Activated effector memory CD4-positive, alpha-beta T cell treated with anti-CD3 and anti-CD28 coated beads, Interleukin-2, amount 50 U/mL, for 16 hours (primary cell): ENCODE results near the gene SNTG2.
"Not testable (repeated sequence)": the region's sequence is repeated elsewhere in the genome, so short reads cannot be mapped to it uniquely, and the experiment has no call there.

ENCODE experiments used
- DNase-seq: peaks from one replicate; pipeline ENCODE4 v3.0.0-alpha.2; 2020

SNTG2 gene

DNA sequence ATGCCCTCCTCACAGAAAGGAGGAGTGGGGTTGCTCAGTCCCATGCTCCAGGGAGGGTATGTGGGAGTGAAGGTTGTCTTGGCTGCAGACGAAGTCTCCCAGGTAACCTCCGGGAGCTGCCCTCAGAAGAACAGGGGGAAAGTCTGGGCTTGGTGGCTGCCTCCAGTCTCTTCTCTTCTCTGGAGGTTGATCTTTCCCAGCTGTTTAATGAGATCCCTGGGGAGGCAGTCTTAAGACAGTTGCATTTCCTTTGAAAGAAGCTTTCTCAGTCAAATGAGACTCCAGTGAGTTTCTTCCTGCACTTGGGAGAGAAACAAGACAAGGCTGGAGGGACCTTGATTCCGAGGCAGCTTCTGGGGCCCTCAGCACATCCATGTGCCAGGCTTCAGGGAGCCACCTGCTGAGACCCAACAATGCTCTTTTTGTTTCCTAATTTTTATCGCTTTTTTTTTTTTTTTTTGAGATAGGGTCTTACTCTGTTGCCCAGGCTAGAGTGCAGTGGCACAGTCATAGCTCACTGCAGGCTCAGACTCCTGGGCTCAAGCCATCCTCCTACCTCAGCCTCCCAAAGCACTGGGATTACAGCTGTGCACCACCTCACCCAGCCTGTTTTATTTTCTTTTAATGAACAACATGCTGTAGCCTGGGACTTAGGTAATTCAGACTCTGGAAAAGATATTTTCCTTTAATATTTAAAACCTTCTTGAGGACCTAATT is 390.9 kb downstream of the SNTG2 start:
- no peak for DNase-seq

DNA sequence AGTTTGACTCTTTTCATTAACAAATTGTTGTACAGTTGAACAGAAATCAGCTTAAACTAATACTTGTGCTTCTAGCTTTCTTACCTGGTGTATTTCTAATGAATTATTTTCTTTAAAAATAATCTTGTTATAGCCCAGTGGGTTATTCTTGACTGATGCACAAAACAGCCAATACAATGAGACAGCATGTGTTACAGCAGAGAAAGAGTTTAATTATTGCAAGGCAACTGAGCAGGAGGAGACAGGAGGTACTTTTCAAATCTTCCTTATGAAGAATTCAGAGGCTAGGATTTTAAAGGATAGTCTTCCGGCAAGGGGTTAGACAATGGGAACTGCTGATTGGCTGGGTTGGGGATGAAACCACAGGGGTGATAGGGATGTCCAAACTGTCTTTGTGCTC is 398.1 kb downstream of the SNTG2 start:
- no peak for DNase-seq

DNA sequence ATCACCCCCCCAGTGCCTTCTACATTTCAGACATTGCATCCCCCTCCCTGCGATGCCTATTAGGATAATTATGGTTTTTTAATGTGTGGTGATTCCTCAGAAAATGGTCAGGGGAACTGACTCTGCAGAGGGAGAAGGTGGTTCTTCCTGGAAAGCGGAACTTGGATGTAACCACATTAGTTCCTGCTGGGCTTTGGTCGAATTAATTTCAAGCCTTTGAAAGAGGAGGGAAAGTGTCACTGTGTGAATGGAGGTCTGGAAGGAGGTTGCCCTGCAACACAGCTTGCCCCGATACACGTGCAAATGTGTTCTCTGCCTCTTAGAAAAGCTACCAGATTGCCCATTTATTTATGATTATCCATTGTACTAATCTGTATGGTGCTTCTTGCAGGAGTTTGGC is 399.5 kb downstream of the SNTG2 start:
- DNase-seq = no peak

DNA sequence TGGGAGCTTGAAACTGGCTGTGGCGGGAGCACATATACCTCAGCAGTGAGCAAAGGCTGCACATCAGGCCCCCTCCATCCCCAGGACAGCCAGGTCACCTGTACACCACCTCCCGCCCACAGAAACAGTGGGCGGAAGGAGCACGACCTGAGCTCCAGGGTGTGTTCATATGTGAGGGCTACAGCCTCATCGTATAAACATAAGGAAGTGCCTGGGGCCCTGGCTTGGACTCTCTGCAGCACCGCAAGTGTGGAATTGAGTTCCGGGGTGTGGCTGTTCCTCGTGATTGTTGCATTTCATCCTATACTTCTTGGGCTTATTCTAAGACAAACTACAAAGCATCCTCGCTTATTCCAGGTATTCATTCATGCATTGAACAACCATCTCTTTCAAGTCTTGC is 402.5 kb downstream of the SNTG2 start:
- DNase-seq = no peak

DNA sequence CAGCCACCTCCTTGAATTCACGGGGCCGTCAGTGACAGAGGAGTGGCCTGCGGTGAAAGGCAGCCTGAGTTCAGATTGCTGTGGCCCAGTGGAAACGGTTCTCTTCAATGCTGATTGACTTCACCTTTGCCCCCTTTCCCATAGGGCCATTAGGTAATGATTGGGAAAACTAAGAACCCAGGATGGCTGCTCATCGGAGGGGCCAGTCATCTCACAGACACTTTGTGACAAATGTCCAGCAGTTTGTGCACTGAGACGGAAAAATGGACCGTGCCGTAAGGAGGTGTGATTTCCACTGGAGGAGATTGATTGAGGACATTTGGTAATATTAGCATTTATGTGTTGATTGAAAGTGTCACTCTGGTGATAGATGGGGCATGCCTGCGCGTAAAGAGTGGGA is 402.9 kb downstream of the SNTG2 start:
- DNase-seq = no peak

DNA sequence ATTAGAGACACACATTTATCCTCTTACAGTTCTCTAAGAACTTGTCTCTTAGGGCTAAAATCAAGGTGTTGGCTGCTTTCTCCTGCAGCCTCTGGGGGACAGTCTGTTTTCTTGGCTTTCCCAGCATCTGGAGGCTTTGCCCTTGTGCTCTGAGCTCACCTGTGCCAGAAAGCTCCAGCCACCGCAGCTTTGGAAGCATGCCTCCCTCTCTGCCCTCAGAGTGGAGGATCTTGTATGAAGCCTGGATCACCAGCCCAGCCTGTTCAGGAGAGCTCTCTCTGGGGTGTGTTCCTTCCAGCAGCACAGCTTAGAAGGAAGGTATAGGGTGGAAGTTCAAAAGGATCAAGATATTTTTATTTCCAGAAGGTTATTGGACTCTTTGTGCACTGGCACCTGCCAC is 409.5 kb downstream of the SNTG2 start:
- DNase-seq = no peak

DNA sequence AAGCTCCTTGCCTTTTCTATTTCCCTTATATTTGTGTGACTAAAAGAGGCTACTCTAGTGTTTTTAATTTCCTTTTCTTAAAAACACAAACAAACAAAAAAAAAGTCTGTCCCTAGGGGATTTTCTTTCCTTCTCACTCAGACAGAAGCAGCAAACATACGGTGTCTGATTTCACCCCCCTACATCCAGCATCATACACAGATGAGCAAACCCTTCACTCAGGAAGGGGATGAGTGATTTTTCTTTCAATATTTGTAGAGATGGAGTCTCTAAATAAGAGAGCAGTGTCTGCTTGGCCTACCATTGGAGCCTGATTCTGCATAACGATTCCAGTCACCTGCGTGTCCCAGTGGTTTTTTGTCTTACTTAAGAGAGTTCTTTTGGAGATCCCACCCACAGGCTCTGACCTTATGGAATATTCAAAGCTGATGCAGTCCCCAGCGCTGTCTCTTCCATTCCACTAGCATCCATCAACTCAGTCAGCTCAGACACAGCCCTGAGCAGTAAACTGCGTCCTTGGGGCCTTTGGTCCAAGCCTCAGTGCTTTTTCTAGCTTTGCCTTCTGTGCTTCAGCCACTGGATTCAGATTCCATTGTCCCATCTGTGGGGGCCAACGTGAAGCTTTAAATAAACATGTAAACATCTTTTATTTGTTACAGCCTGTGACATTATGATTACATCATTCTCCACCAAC is 410.1 kb downstream of the SNTG2 start:
- no peak for DNase-seq

DNA sequence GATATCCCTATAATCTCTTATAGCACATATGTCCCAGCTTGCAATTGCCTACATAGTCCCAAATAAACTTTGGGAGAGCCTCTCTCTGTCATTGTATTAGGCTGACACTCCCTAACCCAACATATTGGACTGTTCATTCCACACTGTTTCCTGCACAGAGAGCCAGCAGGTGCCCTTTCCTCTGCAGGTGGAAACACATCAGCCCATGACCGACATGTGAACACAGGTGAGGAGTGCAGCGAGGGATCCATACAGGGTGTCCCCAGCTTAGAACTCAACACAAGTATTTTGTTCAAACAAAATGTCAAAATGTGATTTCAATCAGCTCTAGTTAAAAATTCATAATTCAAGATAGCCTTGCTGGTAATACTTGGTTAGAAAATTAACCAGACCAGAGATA is 412.7 kb downstream of the SNTG2 start:
- DNase-seq = no peak

DNA sequence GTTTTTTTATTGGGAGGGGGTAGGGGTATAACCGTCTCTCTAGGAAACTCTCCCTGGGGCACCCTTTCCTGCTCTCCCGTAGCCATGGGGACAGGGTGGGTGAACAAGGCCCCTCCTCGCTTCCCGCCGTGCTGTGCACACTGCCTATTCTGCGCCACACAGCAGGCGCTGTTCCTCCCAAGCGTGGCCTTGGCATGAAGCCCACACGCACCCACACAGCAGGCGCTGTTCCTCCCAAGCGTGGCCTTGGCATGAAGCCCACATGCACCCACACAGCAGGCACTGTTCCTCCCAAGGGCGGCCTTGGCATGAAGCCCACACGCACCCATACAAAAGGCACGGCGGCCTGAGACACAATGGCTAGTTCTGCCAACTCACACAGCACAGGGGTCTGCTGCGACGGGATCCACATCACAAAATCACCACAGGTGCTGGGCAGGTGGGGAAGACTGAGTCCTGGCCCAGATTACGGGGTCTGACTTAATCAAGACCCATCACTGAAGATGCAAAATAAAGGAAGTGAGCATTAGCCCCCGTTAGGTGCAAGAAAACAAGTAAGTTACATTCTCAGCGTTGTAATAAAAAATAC is 416.0 kb downstream of the SNTG2 start:
- no peak for DNase-seq

DNA sequence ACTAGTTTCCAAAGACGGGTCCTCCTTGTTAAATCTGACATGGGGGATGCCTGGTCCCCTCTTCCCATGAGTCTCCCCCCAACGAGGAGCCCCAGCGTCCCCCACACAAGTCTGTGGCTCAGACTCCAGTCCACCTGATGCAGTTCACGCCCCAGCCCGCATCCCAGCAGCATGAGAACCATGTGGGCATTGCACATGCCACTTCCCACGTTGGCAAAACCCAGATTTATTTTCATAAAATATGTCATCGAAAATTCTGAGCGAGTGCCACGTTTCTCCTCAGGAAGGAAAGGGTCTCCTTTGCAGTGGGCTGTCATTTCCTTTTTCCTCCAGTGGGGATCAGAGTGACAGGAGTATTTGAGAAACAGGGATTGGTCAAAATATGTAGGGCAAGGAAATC is 417.0 kb downstream of the SNTG2 start:
- DNase-seq = no peak

DNA sequence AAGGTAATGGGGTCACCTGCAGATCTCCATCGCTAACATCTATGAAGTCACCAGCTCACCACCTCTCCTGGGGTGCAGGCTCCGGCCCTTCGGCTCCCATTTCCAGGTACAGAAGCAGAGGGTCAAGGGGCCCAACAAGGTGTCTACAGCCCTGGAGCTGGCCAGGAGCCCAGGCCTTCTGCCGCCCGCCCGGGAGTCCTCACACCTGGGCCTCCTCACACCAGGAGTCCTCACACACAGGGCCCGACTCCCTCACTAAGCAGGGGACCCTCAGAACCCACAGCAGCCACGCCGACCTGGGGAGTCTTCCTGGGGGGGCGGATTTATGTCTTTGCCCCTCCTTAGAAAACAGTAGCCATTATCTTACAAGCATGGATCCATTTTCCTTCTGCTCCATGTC is 419.3 kb downstream of the SNTG2 start:
- DNase-seq = no peak

DNA sequence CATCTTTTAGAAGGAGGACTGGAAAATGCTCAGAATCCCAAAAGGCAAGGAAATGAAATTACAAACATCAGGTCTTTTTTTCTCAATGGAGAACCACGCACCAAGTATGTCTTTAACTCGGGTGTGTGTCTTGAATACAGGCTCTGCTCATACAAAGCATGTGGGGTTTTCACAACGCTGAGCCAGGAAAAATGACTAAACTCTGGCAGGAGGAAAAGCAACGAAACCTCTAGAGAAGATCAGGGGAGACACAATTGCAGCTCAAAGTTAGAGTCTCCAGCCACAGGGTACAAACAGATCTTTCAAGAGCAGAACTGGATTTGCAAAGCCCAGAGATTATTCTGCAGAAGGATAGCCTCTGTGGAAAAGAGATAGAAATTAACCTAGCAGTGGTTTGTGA is 419.8 kb downstream of the SNTG2 start:
- DNase-seq = no peak

DNA sequence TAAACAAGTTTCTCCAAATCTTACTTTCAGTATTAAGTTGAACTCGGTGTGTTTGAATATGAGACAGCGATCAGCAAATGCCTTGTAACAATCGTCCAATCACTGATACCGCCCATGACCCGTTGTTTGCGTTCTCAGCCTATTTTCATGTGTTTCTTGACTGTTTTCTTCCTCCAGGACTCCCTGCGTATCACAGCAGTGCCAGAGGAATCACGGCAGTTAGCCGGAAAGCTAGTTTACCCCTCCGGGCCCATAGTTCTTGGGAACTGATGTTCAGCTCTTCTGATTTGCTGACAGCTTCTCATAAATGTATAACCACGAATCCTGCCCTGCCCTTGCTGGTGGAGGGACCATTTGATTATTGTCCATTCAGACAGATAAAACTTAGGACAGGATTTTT is 420.4 kb downstream of the SNTG2 start:
- DNase-seq = no peak

DNA sequence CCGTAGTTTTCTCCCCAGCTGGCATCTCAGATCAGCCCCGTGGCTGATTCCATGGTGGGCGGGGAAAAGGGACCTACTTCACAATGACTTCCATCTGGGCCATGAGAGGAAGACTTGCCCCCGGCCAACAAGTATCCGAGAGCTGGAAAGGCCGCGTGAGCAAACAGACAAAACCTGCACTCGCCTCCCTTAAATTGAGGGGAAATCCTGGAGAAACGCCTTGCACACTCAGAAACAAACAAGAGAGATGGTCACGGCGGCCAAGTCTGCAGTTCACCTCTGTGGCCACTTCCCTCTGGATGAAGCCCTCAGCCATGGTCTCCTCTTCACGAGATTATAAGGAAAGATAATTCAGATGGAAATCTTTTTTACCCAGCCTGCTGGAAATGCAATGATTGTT is 423.2 kb downstream of the SNTG2 start:
- DNase-seq = no peak

DNA sequence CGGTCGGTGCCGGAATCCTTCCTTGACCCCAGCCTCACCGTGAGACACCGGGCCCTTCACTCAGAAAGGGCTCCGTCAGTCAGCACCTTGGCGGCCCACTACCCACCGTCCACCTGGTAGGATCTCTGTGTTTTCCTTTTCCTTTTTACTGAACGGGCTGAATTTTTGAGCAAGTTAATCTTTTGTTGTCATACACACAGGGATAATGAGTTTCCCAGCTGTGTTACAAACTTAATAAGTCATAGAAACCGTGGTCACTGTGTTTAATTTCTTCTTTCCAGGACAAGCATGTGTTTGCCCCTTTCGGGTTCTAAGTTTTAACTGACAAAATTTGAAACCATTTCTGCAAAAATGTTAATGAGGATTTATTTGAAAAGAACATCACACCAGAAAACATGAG is 423.6 kb downstream of the SNTG2 start:
- no peak for DNase-seq

DNA sequence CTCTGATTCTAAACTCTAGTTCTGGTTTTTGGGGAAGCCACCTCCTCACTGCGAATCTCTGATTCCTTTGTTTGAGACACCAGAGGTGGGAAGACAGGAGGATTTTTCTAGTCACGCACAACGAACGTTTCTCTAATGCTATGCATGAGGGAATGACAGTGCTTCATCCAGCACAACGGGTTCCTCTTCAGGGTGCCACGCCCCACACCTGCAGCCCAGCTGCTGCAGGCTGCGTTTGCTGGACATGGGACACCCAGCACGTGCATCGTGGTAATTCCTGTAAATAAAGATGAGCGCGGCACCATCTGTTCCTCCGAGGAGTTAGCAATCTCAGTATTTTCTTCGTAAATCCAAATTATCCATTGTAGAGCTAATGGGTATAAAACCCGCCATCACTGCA is 425.1 kb downstream of the SNTG2 start:
- DNase-seq = no peak

DNA sequence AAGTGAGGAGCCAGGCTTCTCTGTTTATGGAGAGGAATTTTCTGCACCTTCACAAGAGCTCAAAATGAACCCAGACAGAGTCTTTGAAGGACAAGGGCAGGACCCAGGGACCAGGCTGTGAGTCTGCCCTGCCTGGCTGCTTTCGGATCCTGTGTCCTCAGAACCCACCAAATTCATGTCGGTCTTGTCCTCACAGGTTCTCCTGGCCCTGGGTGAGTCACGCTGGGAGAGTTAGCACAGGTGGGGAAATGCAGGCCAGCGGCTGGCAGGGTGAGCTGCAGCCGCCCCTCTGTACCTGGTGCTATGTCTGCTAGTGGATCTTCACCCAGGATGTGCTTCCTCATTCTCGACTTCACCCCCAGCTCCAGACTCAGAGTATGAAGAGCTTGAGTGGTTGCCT is 426.8 kb downstream of the SNTG2 start:
- no peak for DNase-seq

DNA sequence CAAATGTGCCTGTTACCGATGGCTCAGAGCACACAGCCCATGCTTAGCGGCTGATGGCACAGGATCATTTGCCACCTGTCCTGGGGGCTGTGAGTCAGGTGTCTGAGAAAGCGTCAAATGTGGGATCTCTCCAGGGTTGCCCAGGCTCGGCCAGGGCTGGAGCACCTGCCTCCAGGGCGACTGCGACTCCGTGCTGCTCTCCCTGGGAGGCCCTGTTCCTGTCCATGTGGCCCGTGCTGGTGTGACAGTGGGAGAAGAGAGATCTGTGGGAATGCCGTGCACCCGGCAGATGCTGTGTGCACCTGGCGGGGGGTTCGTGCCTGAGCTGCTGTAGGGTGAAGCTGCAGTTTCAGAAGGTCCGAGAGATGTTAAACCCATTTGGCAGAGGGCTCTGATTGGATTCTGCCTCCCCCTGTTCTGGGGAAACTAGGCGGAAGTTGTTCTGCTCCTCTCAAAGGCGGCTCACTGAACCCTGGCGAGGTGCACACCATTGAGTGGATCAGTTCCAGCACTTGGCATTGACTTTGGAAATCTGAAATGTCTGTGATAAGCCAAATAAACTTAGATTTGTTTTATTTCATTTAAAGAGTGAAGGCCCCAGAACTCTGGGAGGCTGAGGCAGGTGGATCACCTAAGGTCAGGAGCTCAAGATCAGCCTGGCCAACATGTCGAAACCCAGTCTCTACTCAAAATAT is 428.0 kb downstream of the SNTG2 start:
- DNase-seq = no peak

DNA sequence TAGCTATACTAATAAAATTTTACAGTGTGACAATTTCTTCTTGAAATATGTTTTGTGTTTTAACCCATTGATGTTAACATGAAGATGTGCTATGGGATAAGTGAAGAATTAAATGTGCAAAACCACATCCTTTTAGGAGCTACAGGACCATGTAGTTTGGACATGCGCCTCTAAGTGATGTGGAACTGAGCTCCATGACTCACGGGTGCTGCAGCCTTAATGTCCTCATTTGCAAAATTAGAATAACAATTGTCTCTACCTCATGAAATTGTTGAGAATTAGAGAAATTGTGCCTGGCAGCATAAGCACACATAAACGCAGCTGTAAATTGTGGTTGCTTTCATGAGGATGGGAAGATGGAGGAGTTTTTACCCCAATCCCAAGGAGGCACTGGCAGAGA is 431.0 kb downstream of the SNTG2 start:
- DNase-seq = no peak

DNA sequence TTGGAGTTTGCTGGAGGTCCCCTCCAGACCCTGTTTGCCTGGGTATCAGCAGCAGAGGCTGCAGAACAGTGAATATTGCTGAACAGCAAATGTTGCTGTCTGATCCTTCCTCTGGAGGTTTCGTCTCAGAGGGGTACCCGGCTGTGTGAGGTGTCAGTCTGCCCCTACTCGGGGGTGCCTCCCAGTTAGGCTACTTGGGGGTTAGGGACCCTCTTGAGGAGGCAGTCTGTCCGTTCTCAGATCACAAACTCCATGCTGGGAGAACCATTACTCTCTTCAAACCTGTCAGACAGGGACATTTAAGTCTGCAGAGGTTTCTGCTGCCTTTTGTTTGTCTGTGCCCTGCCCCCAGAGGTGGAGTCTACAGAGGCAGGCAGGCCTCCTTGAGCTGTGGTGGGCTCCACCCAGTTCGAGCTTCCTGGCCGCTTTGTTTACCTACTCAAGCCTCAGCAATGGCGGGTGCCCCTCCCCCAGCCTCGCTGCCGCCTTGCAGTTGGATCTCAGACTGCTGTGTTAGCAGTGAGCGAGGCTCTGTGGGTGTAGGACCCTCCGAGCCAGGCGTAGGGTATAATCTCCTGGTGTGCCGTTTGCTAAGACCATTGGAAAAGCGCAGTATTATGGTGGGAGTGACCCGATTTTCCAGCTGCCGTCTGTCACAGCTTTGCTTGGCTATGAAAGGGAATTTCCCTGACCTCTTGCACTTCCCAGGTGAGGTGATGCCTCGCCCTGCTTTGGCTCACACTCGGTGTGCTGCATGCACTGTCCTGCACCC is 437.5 kb downstream of the SNTG2 start:
- not testable (repeated sequence) for DNase-seq

DNA sequence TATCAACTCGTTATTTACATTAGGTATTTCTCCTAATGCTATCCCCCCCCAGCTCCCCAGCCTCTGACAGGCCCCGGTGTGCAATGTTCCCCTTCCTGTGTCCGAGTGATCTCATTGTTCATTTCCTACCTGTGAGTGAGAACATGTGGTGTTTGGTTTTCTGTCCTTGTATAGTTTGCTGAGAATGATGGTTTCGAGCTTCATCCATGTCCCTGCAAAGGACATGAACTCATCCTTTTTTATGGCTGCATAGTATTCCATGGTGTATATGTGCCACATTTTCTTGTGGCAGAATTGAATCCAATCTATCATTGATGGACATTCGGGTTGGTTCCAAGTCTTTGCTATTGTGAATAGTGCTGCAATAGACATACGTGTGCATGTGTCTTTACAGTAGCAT is 439.5 kb downstream of the SNTG2 start:
- DNase-seq = not testable (repeated sequence)

DNA sequence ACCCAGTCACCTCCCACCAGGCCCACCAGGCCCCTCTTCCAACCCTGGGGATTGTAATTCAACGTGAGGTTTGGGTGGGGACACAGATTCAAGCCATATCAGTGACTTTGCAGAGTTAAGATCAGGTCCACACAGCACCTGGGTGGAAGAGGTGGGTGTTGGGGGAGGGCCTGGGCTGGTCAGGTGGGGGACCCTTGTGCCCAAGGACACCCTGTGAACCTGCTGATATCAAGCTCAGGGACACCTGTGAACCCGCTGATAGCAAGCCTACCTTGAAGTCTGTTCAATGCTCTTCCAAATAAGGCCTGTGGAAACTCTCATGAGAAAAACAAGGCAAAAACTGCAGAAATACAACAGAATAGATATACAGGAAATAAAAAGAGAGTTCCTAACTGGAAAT is 442.7 kb downstream of the SNTG2 start:
- DNase-seq = no peak
